BJ (cell line): Measurements from ENCODE around the gene LRBA. TPM values are rescaled to one million over a fixed set of nuclear protein-coding genes. Genes with fewer than 3 reads are reported as not detected.
"Not testable (repeated sequence)": the region's sequence is repeated elsewhere in the genome, so short reads cannot be mapped to it uniquely, and the experiment has no call there.

Experiments used
- CTCF ChIA-PET: fragments of 350-600 bp; formaldehyde crosslinking; extraction: SDS; loops from one replicate; lab custom pipeline; 2021; ENCODE audit warnings: antibody characterized with exemption, inconsistent platforms; lab: Yijun Ruan, JAX
- POLR2A ChIA-PET: fragments of 300-600 bp; sonication (Branson Sonifier 250); formaldehyde crosslinking; extraction: SDS; loops from one replicate; lab custom pipeline; 2021; ENCODE audit warnings: antibody characterized with exemption; lab: Charles Lee
- DNase-seq: peaks from one replicate; pipeline ENCODE4 v3.0.0-alpha.2; 2011; ENCODE audit warnings: low read depth
- H3K27me3 ChIP-seq: 2 replicates; pipeline ENCODE4 v1.6.0; 2011; ENCODE audit warnings: low read length; ENCODE audit not compliant: control insufficient read depth, insufficient read depth
- H3K36me3 ChIP-seq: 2 replicates; pipeline ENCODE4 v1.5.1; 2011; ENCODE audit warnings: low read length; ENCODE audit not compliant: control insufficient read depth, insufficient read depth
- H3K4me3 ChIP-seq: 2 replicates; pipeline ENCODE4 v1.5.1; 2011; ENCODE audit warnings: low read depth, mild to moderate bottlenecking, control low read depth, low read length
- polyA plus RNA-seq: library from polyadenylated mRNA; depleted of rRNA; stranded (reverse); fragments of >200 nt; gene quantifications from 2 replicates; pipeline ENCODE4 v1.2.3, GENCODE V29; 2011
- TF ChIP-seq, protein P1 (sequence below): IDR thresholded peaks from 2 replicates; pipeline ENCODE4 v1.5.1; 2011; ENCODE audit warnings: low read depth, mild to moderate bottlenecking, control low read depth, inconsistent platforms, low read length, moderate library complexity; ENCODE audit not compliant: insufficient read depth

LRBA gene
- polyA plus RNA-seq, 1 experiment = 8.2 TPM

DNA sequence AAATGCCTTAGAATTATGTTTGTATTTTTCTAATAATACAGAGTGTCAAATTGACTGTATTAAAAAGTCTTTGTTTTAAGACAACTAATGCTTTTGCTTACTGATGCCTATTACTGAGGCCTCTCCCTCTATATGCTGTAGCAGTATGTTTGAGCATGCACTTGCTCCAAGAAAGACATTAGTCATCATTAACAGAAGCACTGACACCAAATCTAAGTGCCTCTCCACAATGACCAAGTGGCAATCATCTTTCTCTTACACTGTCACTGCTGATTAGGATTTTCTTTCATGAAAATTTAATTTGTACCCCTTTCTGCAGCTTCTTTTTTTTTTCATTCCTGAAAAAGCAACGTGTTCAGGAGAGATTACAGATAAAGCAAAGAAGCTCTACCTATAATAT, 444.2 kb downstream of the LRBA start:
- ChIA-PET POLR2A (no interaction called here), CTCF (interaction anchor here (1.6 kb wide), 1 partner anchor 14 kb away, joined by 7 read pairs; no protein-coding TSS in a partner anchor)
- Histone ChIP-seq H3K27me3 (no peaks in the 10 kb centered on the region), H3K36me3 (no peaks in the 10 kb centered on the region), H3K4me3 (no peak overlapping the region)
- no peak for DNase-seq
- TF ChIP-seq, protein P1, sequence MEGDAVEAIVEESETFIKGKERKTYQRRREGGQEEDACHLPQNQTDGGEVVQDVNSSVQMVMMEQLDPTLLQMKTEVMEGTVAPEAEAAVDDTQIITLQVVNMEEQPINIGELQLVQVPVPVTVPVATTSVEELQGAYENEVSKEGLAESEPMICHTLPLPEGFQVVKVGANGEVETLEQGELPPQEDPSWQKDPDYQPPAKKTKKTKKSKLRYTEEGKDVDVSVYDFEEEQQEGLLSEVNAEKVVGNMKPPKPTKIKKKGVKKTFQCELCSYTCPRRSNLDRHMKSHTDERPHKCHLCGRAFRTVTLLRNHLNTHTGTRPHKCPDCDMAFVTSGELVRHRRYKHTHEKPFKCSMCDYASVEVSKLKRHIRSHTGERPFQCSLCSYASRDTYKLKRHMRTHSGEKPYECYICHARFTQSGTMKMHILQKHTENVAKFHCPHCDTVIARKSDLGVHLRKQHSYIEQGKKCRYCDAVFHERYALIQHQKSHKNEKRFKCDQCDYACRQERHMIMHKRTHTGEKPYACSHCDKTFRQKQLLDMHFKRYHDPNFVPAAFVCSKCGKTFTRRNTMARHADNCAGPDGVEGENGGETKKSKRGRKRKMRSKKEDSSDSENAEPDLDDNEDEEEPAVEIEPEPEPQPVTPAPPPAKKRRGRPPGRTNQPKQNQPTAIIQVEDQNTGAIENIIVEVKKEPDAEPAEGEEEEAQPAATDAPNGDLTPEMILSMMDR = no peak

DNA sequence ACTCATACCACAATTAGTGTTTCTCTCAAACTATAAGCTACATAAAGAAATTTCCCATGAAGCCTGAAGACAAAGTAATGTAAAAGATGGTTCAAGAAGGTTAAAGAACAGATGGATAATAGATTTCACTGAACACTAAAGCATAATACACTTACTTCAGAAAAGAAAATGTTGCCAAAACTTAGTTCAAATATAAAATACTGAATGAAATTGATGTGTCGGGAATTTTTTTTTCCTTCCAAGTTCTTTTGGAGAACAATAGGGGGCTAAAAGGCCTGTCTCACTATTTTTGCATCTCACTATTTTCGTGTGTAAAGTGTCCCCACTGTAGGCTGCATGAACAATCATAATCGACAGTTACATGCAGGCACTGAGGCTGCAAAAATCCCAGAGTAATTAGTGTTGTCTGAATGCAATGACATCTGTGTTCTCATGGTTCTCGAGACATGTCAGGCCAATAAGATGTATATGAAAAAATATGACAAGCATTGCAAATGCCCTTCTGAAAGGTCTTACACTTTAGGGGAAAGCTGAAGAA, 445.0 kb downstream of the LRBA start:
- POLR2A ChIA-PET = no interaction called here
- H3K36me3 ChIP-seq = no peaks in the 10 kb centered on the region
- DNase-seq = no peak
- no peaks in the 10 kb centered on the region for H3K27me3 ChIP-seq
- CTCF ChIA-PET = interaction anchor here (1.6 kb wide), 1 partner anchor 13 kb away, joined by 7 read pairs; no protein-coding TSS in a partner anchor
- H3K4me3 ChIP-seq = no peak overlapping the region
- TF ChIP-seq, protein P1 = no peak

DNA sequence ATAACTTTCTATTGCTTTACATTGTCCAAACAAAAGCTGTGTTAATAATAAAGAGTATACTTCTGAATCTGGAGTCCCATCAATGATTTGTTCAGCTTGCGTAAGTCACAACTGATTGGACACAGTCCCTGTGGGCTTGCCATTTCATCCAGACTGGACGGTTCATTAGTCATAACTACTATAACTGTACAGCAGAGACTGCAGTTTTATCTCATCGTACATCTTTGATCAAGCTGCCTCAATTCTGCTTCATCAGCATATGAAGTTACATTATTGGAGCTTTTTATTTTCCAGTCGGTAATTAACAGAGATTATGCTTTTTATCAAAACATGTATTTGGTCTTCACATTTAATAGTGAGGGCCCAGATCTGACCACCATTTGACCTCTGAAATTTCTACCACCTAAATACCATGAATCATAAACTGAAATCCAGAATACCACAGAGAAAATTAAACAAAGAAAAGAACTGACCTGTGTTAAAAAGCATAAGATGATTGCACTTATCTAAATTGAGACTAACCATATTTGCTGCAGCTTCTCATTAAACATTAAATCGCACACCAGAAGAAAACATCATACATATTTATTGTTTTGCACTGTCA, 445.6 kb downstream of the LRBA start:
- H3K27me3 ChIP-seq = no peaks in the 10 kb centered on the region
- no peak overlapping the region for H3K4me3 ChIP-seq
- TF ChIP-seq, protein P1 = no peak
- no peak for DNase-seq
- no peaks in the 10 kb centered on the region for H3K36me3 ChIP-seq
- CTCF ChIA-PET = interaction anchor here (1.6 kb wide), 1 partner anchor 12 kb away, joined by 7 read pairs; no protein-coding TSS in a partner anchor
- POLR2A ChIA-PET = no interaction called here

DNA sequence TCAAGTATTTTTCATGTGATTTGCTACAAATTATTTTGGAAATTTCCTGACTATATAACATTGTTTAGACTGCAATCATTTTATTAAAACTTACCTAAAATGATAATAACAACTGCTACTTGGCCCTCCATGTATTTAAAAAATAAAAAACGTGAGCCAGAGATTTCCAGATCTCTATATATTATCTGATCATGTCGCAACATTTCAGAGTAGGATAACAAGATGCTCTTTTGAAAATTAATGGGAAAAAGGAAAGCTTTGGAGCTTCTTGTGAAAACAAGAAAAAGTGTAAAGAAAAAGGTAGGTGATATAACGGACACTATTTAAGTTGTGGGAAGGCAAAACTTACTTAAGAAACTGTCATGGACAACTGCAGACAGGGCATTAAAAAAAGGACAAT, 448.0 kb downstream of the LRBA start:
- H3K27me3 ChIP-seq = no peaks in the 10 kb centered on the region
- ChIA-PET CTCF (interaction anchor here (0.6 kb wide), 1 partner anchor 261 kb away, joined by 3 read pairs; no protein-coding TSS in a partner anchor), POLR2A (no interaction called here)
- TF ChIP-seq, protein P1 = no peak
- no peaks in the 10 kb centered on the region for H3K36me3 ChIP-seq
- no peak for DNase-seq
- no peak overlapping the region for H3K4me3 ChIP-seq

DNA sequence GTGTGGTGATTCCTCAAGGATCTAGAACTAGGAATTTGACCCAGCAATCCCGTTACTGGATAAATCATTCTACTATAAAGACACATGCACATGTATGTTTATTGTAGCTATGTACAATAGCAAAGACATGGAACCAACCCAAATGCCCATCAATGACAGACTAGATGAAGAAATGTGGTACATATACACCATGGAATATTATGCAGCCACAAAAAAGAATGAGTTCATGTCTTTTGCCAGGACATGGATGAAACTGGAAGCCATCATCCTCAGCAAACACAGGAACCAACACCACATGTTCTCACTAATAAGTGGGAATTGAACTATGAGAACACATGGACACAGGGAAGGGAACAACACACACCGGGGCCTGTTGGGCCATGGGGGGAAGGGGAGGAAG, 450.1 kb downstream of the LRBA start:
- DNase-seq, CTCF ChIA-PET, H3K4me3 ChIP-seq, H3K36me3 ChIP-seq, H3K27me3 ChIP-seq, POLR2A ChIA-PET: not testable (repeated sequence)

DNA sequence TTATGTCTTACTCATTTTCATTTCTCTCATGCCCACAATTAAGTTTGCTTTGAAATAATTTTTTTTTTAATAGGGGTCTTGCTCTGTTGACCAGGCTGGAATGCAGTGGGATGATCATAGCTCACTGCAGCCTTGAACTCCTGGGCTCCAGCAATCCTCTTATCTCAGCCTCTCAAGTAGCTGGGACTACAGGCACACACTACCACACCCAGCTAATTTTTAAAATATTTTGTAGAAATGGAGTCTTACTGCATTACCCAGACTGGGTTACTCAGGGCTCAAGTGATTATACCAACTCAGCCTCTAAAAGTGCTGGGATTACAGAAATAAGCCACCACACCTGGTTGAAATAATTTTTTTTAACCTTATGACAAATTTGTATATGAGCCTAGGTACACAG, 452.3 kb downstream of the LRBA start:
- no peak for DNase-seq
- POLR2A ChIA-PET = no interaction called here
- Histone ChIP-seq H3K4me3 (no peak overlapping the region), H3K36me3 (no peaks in the 10 kb centered on the region), H3K27me3 (no peaks in the 10 kb centered on the region)
- TF ChIP-seq, protein P1 = no peak
- CTCF ChIA-PET = no interaction called here
